ENCODE results near the gene OGDH. TPM values are rescaled to one million over a fixed set of nuclear protein-coding genes. Genes with fewer than 3 reads are reported as not detected.
"Not testable (repeated sequence)": the region's sequence is repeated elsewhere in the genome, so short reads cannot be mapped to it uniquely, and the experiment has no call there.

OGDH gene
- total RNA-seq, result 100 to 1,000 TPM in 1 of 2 donors, 10 to 100 TPM in 1; 53.2 to 106 TPM

GRCh38 chr7:44606341-44607140, at the start of gene OGDH:
Gene OGDH, plus strand, starts transcription at chr7:44606627. Its CDS starts 17,717 bp downstream, at chr7:44624344.
- Mint-ChIP-seq H3K27ac (peak within 1 kb of the TSS; percentile 91 to 99), H3K36me3 (peaks cover 7 to 16% of the 10 kb centered on the region in 2 donors), H3K9me3 (no peaks in the 10 kb centered on the region)
- DNase-seq (ENCODE audit: low spot score in 2 of 2) (peak; percentile 99 to 100), ATAC-seq (peak; percentile 96 to 97)

DNA sequence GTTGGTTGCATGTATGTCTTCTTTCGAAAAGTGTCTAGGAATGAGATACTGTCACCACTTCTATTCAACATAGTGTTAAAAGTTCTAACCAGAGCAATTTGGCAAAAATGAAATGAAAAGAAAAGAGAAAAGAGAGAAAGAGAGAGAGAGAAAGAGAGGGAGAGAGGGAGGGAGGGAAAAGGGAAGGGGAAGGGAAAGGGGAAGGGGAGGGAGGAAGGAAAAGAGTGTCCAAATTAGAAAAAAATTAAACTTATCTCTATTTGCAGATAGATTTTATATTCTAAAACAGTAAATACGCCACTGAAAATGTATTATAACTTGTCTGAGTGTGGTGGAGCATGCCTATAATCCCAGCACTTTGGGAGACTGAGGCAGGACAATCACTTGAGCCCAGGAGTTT, 48.9 kb upstream of the OGDH start:
- H3K27ac Mint-ChIP-seq, result peak overlapping the region in 1 of 2 donors; percentile 55
- H3K9me3 Mint-ChIP-seq, result no peaks in the 10 kb centered on the region
- ATAC-seq, result no peak
- H3K36me3 Mint-ChIP-seq, result no peaks in the 10 kb centered on the region
- no peak for DNase-seq (ENCODE audit: low spot score in 2 of 2)

DNA sequence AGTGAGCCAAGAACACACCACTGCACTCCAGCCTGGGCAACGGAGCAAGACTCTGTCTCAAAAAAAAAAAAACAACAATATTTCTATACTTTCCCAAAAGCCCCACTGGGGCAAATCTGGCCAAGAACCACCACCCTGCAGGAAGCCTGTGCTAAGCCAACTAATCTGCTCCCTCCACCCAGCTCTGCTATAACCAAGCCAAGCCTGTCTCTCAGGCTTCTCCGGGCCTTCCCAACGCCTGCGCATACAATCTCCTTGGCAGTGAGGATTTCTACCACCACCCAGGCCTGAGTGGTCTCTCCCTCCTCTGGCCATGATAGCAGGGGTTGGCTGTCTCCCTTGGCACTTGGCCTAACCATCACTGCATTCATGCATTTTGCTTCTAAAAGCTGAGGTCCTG, 46.9 kb upstream of the OGDH start:
- Mint-ChIP-seq H3K9me3 (no peaks in the 10 kb centered on the region), H3K27ac (peak overlapping the region; percentile 9 to 54), H3K36me3 (no peaks in the 10 kb centered on the region)
- DNase-seq (ENCODE audit: low spot score in 2 of 2), result no peak
- peak in 1 of 2 donors; percentile 17 for ATAC-seq

DNA sequence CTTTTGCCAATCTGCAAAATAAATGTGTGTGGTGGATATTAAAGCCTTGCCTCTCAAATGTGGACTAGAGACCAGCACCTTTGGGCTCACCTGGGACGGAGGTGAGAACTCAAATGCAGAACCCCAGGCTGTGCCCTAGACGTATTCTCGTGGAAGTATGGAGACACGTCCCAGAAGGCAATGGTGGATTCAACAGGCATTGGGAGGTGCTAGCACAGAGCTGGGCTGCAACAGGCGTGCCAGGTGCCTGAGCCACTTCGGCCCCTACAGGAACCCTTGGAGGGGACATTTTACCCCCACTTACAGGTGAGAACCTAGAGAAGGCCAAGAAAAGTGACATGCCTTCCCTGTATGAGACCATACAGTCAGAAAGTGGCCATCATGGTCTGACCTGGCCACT, 44.9 kb upstream of the OGDH start:
- peak overlapping the region in 1 of 2 donors; percentile 54 for H3K27ac Mint-ChIP-seq
- ATAC-seq (no peak), DNase-seq (ENCODE audit: low spot score in 2 of 2) (no peak)
- no peaks in the 10 kb centered on the region for H3K9me3 Mint-ChIP-seq
- H3K36me3 Mint-ChIP-seq, result peaks cover 5 to 7% of the 10 kb centered on the region in 2 donors

- no peaks in the 10 kb centered on the region for H3K9me3 Mint-ChIP-seq
- H3K27ac Mint-ChIP-seq, result peak overlapping the region in 1 of 2 donors; percentile 72
- DNase-seq (ENCODE audit: low spot score in 2 of 2) (no peak), ATAC-seq (no peak)
- H3K36me3 Mint-ChIP-seq, result peaks cover 5 to 7% of the 10 kb centered on the region in 2 donors
These were observed 44.3 kb upstream of the OGDH start for GRCh38 chr7:44561962-44562621.

GRCh38 chr7:44562622-44562962, 43.8 kb upstream of the OGDH start:
- DNase-seq (ENCODE audit: low spot score in 2 of 2); H3K9me3 Mint-ChIP-seq; ATAC-seq: not testable (repeated sequence)
- Mint-ChIP-seq H3K27ac (peak overlapping the region in 1 of 2 donors; percentile 72), H3K36me3 (peaks cover 7 to 11% of the 10 kb centered on the region in 2 donors)

- H3K36me3 Mint-ChIP-seq, result peaks cover 10 to 13% of the 10 kb centered on the region in 2 donors
- peak overlapping the region in 1 of 2 donors; percentile 74 for H3K27ac Mint-ChIP-seq
- ATAC-seq, result no peak
- no peaks in the 10 kb centered on the region for H3K9me3 Mint-ChIP-seq
- no peak for DNase-seq (ENCODE audit: low spot score in 2 of 2)
These were observed 43.2 kb upstream of the OGDH start for GRCh38 chr7:44563171-44563679.

GRCh38 chr7:44564606-44565005, 41.8 kb upstream of the OGDH start:
- DNase-seq (ENCODE audit: low spot score in 2 of 2), result no peak
- H3K36me3 Mint-ChIP-seq, result peaks cover 13 to 24% of the 10 kb centered on the region in 2 donors
- H3K9me3 Mint-ChIP-seq, result no peaks in the 10 kb centered on the region
- no peak for ATAC-seq
- H3K27ac Mint-ChIP-seq, result peak overlapping the region; percentile 19 to 89

DNA sequence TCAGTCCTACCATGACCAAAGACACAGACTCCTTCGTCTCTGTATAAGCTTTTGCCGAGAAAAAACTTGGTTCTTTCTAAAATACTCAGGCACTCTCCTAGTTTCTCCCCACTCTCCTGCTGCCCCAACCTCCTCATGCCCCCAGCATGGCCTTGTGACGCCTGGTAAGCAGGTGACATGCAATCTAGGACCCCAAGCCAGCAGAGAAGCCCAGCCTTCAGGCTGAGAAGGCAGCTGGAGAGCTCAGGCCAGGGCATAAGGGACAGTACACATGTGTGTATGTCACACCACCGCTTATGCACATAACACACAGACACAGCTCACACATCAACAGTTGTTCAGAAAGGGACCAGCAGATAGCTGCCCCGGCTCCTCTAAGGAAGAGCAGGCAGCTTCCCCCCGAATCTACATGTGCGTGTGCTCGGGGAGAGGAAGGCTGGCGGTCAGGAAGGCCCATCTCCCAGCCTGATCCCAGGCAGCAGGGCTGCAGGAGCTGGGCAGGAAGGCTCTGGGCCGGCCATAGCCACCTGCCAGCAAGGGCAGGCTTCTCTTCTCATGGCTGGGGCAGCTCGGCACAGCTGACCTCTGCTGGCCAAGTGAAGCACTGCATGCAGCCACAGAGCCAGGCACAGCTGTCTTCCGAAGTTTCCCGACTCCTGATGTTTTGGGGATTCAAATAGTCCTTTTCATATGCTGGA, 41.2 kb upstream of the OGDH start:
- Mint-ChIP-seq H3K27ac (peak overlapping the region; percentile 19 to 89), H3K9me3 (no peaks in the 10 kb centered on the region), H3K36me3 (peaks cover 17 to 28% of the 10 kb centered on the region in 2 donors)
- DNase-seq (ENCODE audit: low spot score in 2 of 2) (peak in 1 of 2 donors; percentile 74), ATAC-seq (peak; percentile 80 to 82)

- no peaks in the 10 kb centered on the region for H3K9me3 Mint-ChIP-seq
- peak overlapping the region; percentile 19 to 89 for H3K27ac Mint-ChIP-seq
- DNase-seq (ENCODE audit: low spot score in 2 of 2) (no peak), ATAC-seq (peak; percentile 38 to 56)
- H3K36me3 Mint-ChIP-seq, result peaks cover 17 to 32% of the 10 kb centered on the region in 2 donors
These were observed 40.5 kb upstream of the OGDH start for GRCh38 chr7:44565795-44566559.

DNA sequence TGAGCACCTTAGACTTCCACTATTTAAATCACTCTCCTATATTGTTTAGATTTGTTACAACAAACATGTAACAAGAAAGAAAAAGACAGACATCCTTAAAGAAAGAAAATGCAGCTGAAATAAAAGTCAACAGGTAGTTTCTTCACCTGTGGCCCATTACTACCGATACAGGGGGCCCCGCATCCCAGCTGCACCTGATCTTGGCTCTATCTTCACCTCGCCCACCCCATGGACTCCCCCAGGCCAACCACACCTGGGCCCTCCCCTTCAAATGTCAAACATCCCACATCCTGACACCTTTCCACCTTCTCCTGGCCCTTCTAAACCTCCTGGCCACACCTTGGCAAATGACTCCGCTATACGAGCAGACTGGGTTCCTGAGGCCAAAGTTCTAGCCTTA, 39.7 kb upstream of the OGDH start:
- no peaks in the 10 kb centered on the region for H3K9me3 Mint-ChIP-seq
- H3K36me3 Mint-ChIP-seq, result peaks cover 24 to 39% of the 10 kb centered on the region in 2 donors
- H3K27ac Mint-ChIP-seq, result peak overlapping the region in 1 of 2 donors; percentile 36
- DNase-seq (ENCODE audit: low spot score in 2 of 2) (no peak), ATAC-seq (no peak)

DNA sequence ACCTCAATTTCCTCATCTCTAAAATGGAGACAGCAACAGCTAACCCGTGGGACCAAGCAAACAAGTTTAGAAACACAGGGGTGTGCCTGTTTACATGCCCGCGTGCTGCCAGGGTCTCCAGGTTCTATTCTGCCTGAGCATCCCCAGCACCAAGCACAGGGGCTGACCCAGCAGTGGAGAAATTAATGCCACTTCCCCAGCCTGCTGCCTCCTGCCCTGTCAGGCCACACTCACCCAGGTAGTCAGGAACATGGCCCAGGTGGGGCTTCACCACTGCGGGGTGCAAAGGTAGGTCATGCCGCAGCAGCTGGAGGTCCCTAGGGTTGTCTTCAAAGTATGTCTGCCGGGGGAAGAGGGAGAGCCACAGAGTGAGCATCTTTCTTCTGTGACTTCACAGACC, 38.5 kb upstream of the OGDH start:
- peak overlapping the region; percentile 22 to 36 for H3K27ac Mint-ChIP-seq
- H3K9me3 Mint-ChIP-seq, result no peaks in the 10 kb centered on the region
- H3K36me3 Mint-ChIP-seq, result peaks cover 32 to 50% of the 10 kb centered on the region in 2 donors
- ATAC-seq (no peak), DNase-seq (ENCODE audit: low spot score in 2 of 2) (no peak)

- ATAC-seq (no peak), DNase-seq (ENCODE audit: low spot score in 2 of 2) (no peak)
- no peaks in the 10 kb centered on the region for H3K9me3 Mint-ChIP-seq
- H3K36me3 Mint-ChIP-seq, result peaks cover 43 to 61% of the 10 kb centered on the region in 2 donors
- H3K27ac Mint-ChIP-seq, result peak overlapping the region; percentile 36 to 91
These were observed 37.5 kb upstream of the OGDH start for GRCh38 chr7:44568771-44569560.

DNA sequence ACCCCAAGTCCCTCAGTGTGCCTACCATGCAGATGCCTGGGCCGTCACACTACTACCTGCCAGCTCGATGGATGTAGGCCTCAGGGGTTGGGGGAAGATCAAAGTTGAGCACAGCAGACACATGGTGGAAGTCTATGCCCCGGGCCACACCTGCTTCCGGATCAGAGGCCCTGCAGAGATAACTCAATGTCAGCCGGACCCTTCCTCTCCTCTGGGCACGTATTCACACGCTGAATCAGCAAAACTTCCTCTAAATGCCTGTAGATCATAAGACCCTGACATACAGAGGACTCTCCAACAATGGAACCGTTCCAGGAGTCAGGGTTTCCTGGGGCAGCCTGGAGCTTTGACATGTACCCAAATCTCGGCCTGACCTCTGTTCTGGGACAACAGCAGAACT, 36.5 kb upstream of the OGDH start:
- H3K36me3 Mint-ChIP-seq, result peaks cover 51 to 68% of the 10 kb centered on the region in 2 donors
- peak overlapping the region in 1 of 2 donors; percentile 36 for H3K27ac Mint-ChIP-seq
- no peak for DNase-seq (ENCODE audit: low spot score in 2 of 2)
- no peak for ATAC-seq
- H3K9me3 Mint-ChIP-seq, result no peaks in the 10 kb centered on the region

DNA sequence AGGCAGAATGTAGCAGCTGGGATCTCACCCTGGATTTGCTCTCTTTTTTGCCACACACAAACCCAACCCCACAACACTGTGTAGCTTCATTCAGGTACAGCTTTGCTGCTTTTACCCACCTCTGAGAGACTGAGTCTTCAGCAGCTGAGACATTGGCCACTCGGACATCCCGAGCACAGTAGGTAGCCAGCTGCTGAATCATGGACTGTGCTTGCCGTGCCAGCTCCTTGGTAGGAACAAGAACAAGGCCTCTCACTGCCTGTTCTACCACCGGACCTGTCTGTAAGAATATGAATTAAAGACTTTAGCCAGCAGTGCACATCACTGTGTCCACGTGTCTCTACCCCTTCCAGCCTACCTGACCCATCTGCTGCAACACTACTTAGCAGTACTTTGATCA, 33.7 kb upstream of the OGDH start:
- Mint-ChIP-seq H3K36me3 (peaks cover 45 to 70% of the 10 kb centered on the region in 2 donors), H3K9me3 (no peaks in the 10 kb centered on the region), H3K27ac (peak overlapping the region; percentile 99)
- no peak for DNase-seq (ENCODE audit: low spot score in 2 of 2)
- no peak for ATAC-seq

Measured in activated naive CD4-positive, alpha-beta T cell treated with anti-CD3 and anti-CD28 coated beads, Interleukin-2, amount 50 U/mL, for 72 hours (primary cell).